Gastroesophageal sphincter (tissue), 4 donors: ENCODE data around the gene SLC4A4. TPM values are rescaled to one million over a fixed set of nuclear protein-coding genes. Genes with fewer than 3 reads are reported as not detected.

Source experiments
- ATAC-seq: fragments of 150-250 bp; one replicate; pipeline ENCODE4 v1.9.1; 2016; ENCODE audit warnings: mild to moderate bottlenecking, moderate library complexity
- H3K27ac ChIP-seq, 4 donors: fragments of 200-600 bp; sonication (generic) in 3 of 4; 1 replicate in 3 of 4; 2 replicates in 1 of 4; pipeline ENCODE4 v1.5.1; 2016 to 2019
- H3K27me3 ChIP-seq: fragments of 200-600 bp; sonication (generic); one replicate; pipeline ENCODE4 v1.5.1; 2019
- H3K36me3 ChIP-seq, 2 donors: fragments of 200-600 bp; sonication (generic); one replicate each; pipeline ENCODE4 v1.5.1; 2019; ENCODE audit warnings: control low read depth in 1 of 2
- H3K4me1 ChIP-seq, 3 donors: fragments of 200-600 bp; sonication (generic); 1 replicate in 2 of 3; 2 replicates in 1 of 3; pipeline ENCODE4 v1.5.1; 2016 to 2019; ENCODE audit warnings: control low read depth in 2 of 3
- H3K4me3 ChIP-seq, 2 donors: fragments of 200-600 bp; sonication (generic); one replicate each; pipeline ENCODE4 v1.5.1; 2019; ENCODE audit warnings: mild to moderate bottlenecking in 1 of 2, moderate library complexity in 1 of 2
- H3K9me3 ChIP-seq, 3 donors: fragments of 200-600 bp; sonication (generic); one replicate each; pipeline ENCODE4 v1.5.1; 2017 to 2019; ENCODE audit warnings: control low read depth in 2 of 3
- CTCF ChIP-seq, 4 experiments: fragments of 200-600 bp in 2 of 4; fragments of 450-650 bp in 2 of 4; sonication (generic) in 1 of 4; IDR thresholded peaks; one replicate each; pipeline ENCODE4 v1.5.1; 2017 to 2019; ENCODE audit warnings: antibody characterized with exemption in 4 of 4, mild to moderate bottlenecking in 2 of 4, moderate library complexity in 2 of 4
- EP300 ChIP-seq: sonication (generic); formaldehyde crosslinking; IDR thresholded peaks from one replicate; pipeline ENCODE4 v1.6.1; 2017; ENCODE audit warnings: antibody characterized with exemption, mild to moderate bottlenecking
- POLR2A ChIP-seq, 2 donors: fragments of 450-650 bp; IDR thresholded peaks; one replicate each; pipeline ENCODE4 v1.6.1; 2017; ENCODE audit warnings: antibody characterized with exemption in 2 of 2, mild to moderate bottlenecking in 2 of 2, moderate library complexity in 1 of 2
- POLR2AphosphoS5 ChIP-seq: sonication (generic); formaldehyde crosslinking; IDR thresholded peaks from one replicate; pipeline ENCODE4 v1.6.1; 2017; ENCODE audit warnings: antibody characterized with exemption
- WGBS, 2 donors: methylation state at CpG; one replicate each; pipeline ENCODE4 v1.1.5; 2018; ENCODE audit warnings: low coverage in 1 of 2; 5-methylcytosine and 5-hydroxymethylcytosine counted together
- total RNA-seq, 4 donors: library from RNA; depleted of rRNA; stranded (reverse); fragments of >200 nt; gene quantifications; one replicate each; pipeline ENCODE4 v1.1.0, GENCODE V29; 2016

SLC4A4 gene
- total RNA-seq, 4 donors from 2014 or later = 3.2 to 5.5 (median 4.4) TPM

GRCh38 chr4:71468116-71468710 lies 129.4 kb downstream of the SLC4A4 start:
- TF ChIP-seq EP300 = no peak
- no peak for TF ChIP-seq CTCF (IDR thresholded peaks at IDR 0.05)
- no peak for TF ChIP-seq POLR2A (IDR thresholded peaks at IDR 0.05)
- TF ChIP-seq POLR2AphosphoS5 = no peak
- Histone ChIP-seq H3K36me3 (no peaks in the 10 kb centered on the region), H3K27me3 (no peaks in the 10 kb centered on the region), H3K27ac (no peak overlapping the region), H3K4me1 (no peaks in the 10 kb centered on the region), H3K9me3 (no peaks in the 10 kb centered on the region), H3K4me3 (no peak overlapping the region)
- ATAC-seq = no peak
- WGBS, 2 donors = 31 to 46% methylated on average over 2 of the region's 2 CpGs

- Histone ChIP-seq H3K36me3 (no peaks in the 10 kb centered on the region), H3K4me1 (no peaks in the 10 kb centered on the region), H3K27ac (no peak overlapping the region), H3K9me3 (no peaks in the 10 kb centered on the region), H3K4me3 (no peak overlapping the region), H3K27me3 (no peaks in the 10 kb centered on the region)
- no peak for TF ChIP-seq POLR2AphosphoS5
- TF ChIP-seq CTCF (IDR thresholded peaks at IDR 0.05) = no peak
- TF ChIP-seq EP300 = no peak
- TF ChIP-seq POLR2A (IDR thresholded peaks at IDR 0.05) = no peak
- ATAC-seq = no peak
These were observed 130.7 kb downstream of the SLC4A4 start for GRCh38 chr4:71469541-71469940.

GRCh38 chr4:71470524-71470923 lies 131.7 kb downstream of the SLC4A4 start:
- Histone ChIP-seq H3K4me3 (no peak overlapping the region), H3K9me3 (no peaks in the 10 kb centered on the region), H3K27ac (no peak overlapping the region), H3K4me1 (no peaks in the 10 kb centered on the region), H3K36me3 (no peaks in the 10 kb centered on the region), H3K27me3 (no peaks in the 10 kb centered on the region)
- TF ChIP-seq POLR2AphosphoS5 = no peak
- TF ChIP-seq POLR2A (IDR thresholded peaks at IDR 0.05) = no peak
- no peak for TF ChIP-seq EP300
- no peak for TF ChIP-seq CTCF (IDR thresholded peaks at IDR 0.05)
- no peak for ATAC-seq

- Histone ChIP-seq H3K9me3 (no peaks in the 10 kb centered on the region), H3K36me3 (no peaks in the 10 kb centered on the region), H3K27me3 (no peaks in the 10 kb centered on the region), H3K4me1 (no peaks in the 10 kb centered on the region), H3K27ac (no peak overlapping the region), H3K4me3 (no peak overlapping the region)
- WGBS, 2 donors = 100% methylated on average over 1 to 2 of the region's 2 CpGs
- no peak for TF ChIP-seq CTCF (IDR thresholded peaks at IDR 0.05)
- no peak for TF ChIP-seq EP300
- no peak for TF ChIP-seq POLR2A (IDR thresholded peaks at IDR 0.05)
- TF ChIP-seq POLR2AphosphoS5 = no peak
- ATAC-seq = no peak
These were observed 134.1 kb downstream of the SLC4A4 start for GRCh38 chr4:71472946-71473345.

- TF ChIP-seq CTCF (IDR thresholded peaks at IDR 0.05) (no peak), POLR2AphosphoS5 (no peak), POLR2A (IDR thresholded peaks at IDR 0.05) (no peak), EP300 (no peak)
- Histone ChIP-seq H3K36me3 (no peaks in the 10 kb centered on the region), H3K4me1 (no peaks in the 10 kb centered on the region), H3K4me3 (no peak overlapping the region), H3K27ac (no peak overlapping the region), H3K9me3 (no peaks in the 10 kb centered on the region), H3K27me3 (no peaks in the 10 kb centered on the region)
- ATAC-seq = no peak
- 73 to 94% methylated on average over 2 to 3 of the region's 4 CpGs for WGBS, 2 donors
These were observed 134.9 kb downstream of the SLC4A4 start for GRCh38 chr4:71473541-71474240.
